Fibroblast of lung (primary cell): ENCODE results near the gene WARS2. TPM values are rescaled to one million over a fixed set of nuclear protein-coding genes. Genes with fewer than 3 reads are reported as not detected.

Experiments used
- DNase-seq, 2 donors: peaks; one replicate each; pipeline versions ENCODE4 v3.0.0 to v3.0.0-alpha.2; 2010; ENCODE audit warnings: low read depth in 2 of 2
- H2AFZ ChIP-seq: 2 replicates; pipeline ENCODE4 v1.5.1; 2012; ENCODE audit warnings: low read length, control low read depth, inconsistent platforms
- H3K27ac ChIP-seq: 2 replicates; pipeline ENCODE4 v1.5.1; 2011; ENCODE audit warnings: low read length, control low read depth; ENCODE audit not compliant: insufficient read depth
- H3K27me3 ChIP-seq: 2 replicates; pipeline ENCODE4 v1.5.1; 2011; ENCODE audit warnings: mild to moderate bottlenecking, low read length; ENCODE audit not compliant: control insufficient read depth, insufficient read depth
- H3K36me3 ChIP-seq: 2 replicates; pipeline ENCODE4 v1.5.1; 2011; ENCODE audit warnings: low read length; ENCODE audit not compliant: control insufficient read depth, insufficient read depth
- H3K4me1 ChIP-seq: 2 replicates; pipeline ENCODE4 v1.5.1; 2011; ENCODE audit warnings: low read length; ENCODE audit not compliant: control insufficient read depth, insufficient read depth; ENCODE audit errors: extremely low read depth
- H3K4me2 ChIP-seq: 2 replicates; pipeline ENCODE4 v1.5.1; 2011; ENCODE audit warnings: low read length, control low read depth; ENCODE audit not compliant: insufficient read depth; ENCODE audit errors: extremely low read depth
- H3K4me3 ChIP-seq, 4 experiments: fragments of 200-600 bp in 1 of 4; sonication (generic) in 1 of 4; replicated peaks in 1 of 4; 2 replicates each; pipeline ENCODE4 v1.5.1; 2011 to 2016; ENCODE audit warnings: low read length in 4 of 4, low read depth in 3 of 4, mild to moderate bottlenecking in 3 of 4, control low read depth in 2 of 4, inconsistent platforms in 1 of 4, mixed read lengths in 1 of 4; ENCODE audit not compliant: insufficient read depth in 1 of 4; ENCODE audit errors: control extremely low read depth in 1 of 4
- H3K79me2 ChIP-seq: 2 replicates; pipeline ENCODE4 v1.5.1; 2012; ENCODE audit warnings: mild to moderate bottlenecking, low read length, inconsistent platforms; ENCODE audit not compliant: control insufficient read depth, insufficient read depth
- H3K9ac ChIP-seq: 2 replicates; pipeline ENCODE4 v1.5.1; 2011; ENCODE audit warnings: mild to moderate bottlenecking, low read length, control low read depth; ENCODE audit not compliant: insufficient read depth
- H3K9me3 ChIP-seq: 2 replicates; pipeline ENCODE4 v1.5.1; 2012; ENCODE audit warnings: low read depth, low read length; ENCODE audit not compliant: control insufficient read depth, insufficient read depth
- H4K20me1 ChIP-seq: 2 replicates; pipeline ENCODE4 v1.5.1; 2011; ENCODE audit warnings: low read length; ENCODE audit not compliant: control insufficient read depth, insufficient read depth; ENCODE audit errors: extremely low read depth
- EZH2 ChIP-seq: IDR thresholded peaks from 2 replicates; pipeline ENCODE4 v1.5.1; 2012; ENCODE audit warnings: low read length, control low read depth, mild to moderate bottlenecking; ENCODE audit errors: missing control alignments
- polyA plus RNA-seq, 2 donors: library from polyadenylated mRNA; depleted of rRNA in 1 of 2; stranded (reverse) in 1 of 2; unstranded in 1 of 2; fragments of >200 nt; gene quantifications; 2 replicates each; pipeline ENCODE4 v1.2.1, GENCODE V29; 2011 to 2012; ENCODE audit warnings: missing spikeins in 1 of 2
- total RNA-seq: library from RNA; depleted of rRNA; stranded (reverse); fragments of >200 nt; gene quantifications from 2 replicates; pipeline ENCODE4 v1.2.1, GENCODE V29; 2014
- TF ChIP-seq, protein P1 (sequence below), 2 donors: IDR thresholded peaks in 1 of 2; conservative IDR thresholded peaks in 1 of 2; 1 replicate in 1 of 2; 2 replicates in 1 of 2; pipeline ENCODE4 v1.5.1; 2011 to 2012; ENCODE audit warnings: low read length in 2 of 2, control low read depth in 1 of 2, inconsistent platforms in 1 of 2, low read depth in 1 of 2, mild to moderate bottlenecking in 1 of 2

WARS2 gene
- total and polyA plus RNA-seq, 2 donors (not counting 1 experiment from before 2014, with no cell fraction given), result 13.3 to 20.3 TPM

DNA sequence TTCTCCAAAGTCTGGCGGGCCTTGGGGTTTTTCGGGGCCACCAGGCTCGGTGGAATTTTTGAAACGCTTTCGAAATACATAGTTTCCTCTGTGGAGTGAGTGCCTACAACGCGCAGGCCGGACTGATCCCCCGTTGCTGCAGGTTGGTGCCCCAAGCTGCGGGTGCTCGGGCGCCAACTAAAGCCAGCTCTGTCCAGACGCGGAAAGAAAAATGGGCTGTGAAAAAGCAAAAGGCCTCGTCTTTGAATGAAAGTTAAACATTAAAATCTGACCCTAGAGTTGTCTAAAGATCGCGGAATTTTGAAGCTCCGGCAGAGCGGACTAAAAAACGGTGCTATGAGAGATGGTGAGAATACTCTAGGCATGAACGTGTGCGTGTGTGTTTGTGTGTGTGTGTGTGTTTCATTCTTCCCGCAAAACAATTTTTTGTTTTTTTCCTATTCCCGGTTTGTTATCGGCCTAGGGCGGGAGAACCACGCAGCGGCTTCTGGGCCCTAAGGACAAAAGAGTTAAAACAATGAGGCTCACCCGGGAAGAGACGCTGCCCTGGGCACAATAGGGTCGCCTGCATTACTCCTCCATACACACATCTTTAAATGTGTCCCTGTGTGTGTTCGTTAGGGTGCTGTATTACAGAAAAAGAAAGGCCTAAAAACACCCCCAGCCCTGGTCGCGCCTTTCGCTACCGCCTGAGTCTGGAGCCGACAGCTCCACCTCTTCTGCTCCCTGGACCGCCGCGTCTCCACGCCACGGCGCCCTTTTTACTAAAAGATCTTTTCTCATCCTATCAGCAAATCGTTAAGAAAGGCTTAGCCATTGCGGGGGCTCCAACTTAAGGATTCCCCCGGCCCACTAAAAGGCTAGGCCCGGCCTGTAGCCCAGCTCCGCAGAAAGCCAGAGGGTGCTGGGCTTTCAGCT lies 155.5 kb downstream of the WARS2 start:
- DNase-seq, result no peak
- Histone ChIP-seq H2AFZ (no peak overlapping the region), H3K79me2 (no peaks in the 10 kb centered on the region), H3K4me1 (no peaks in the 10 kb centered on the region), H3K9me3 (no peaks in the 10 kb centered on the region), H3K9ac (no peak overlapping the region), H4K20me1 (no peaks in the 10 kb centered on the region), H3K4me3 (peak overlapping the region in 2 of 4 experiments; percentile 21 to 23), H3K4me2 (no peak overlapping the region), H3K27me3 (peaks cover 82% of the 10 kb centered on the region), H3K36me3 (no peaks in the 10 kb centered on the region), H3K27ac (no peak overlapping the region)
- no peak for TF ChIP-seq EZH2
- TF ChIP-seq, protein P1, sequence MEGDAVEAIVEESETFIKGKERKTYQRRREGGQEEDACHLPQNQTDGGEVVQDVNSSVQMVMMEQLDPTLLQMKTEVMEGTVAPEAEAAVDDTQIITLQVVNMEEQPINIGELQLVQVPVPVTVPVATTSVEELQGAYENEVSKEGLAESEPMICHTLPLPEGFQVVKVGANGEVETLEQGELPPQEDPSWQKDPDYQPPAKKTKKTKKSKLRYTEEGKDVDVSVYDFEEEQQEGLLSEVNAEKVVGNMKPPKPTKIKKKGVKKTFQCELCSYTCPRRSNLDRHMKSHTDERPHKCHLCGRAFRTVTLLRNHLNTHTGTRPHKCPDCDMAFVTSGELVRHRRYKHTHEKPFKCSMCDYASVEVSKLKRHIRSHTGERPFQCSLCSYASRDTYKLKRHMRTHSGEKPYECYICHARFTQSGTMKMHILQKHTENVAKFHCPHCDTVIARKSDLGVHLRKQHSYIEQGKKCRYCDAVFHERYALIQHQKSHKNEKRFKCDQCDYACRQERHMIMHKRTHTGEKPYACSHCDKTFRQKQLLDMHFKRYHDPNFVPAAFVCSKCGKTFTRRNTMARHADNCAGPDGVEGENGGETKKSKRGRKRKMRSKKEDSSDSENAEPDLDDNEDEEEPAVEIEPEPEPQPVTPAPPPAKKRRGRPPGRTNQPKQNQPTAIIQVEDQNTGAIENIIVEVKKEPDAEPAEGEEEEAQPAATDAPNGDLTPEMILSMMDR (conservative IDR thresholded peaks at IDR 0.05 in 1 of 2, IDR thresholded peaks at IDR 0.05 in 1 of 2; ENCODE audit: low read depth in 1 of 2, low read length in 2 of 2), result no peak

- peak overlapping the region; percentile 4 for H3K4me2 ChIP-seq
- H4K20me1 ChIP-seq, result no peaks in the 10 kb centered on the region
- H3K9me3 ChIP-seq, result no peaks in the 10 kb centered on the region
- peak in 1 of 2 donors; percentile 49 for DNase-seq
- no peak overlapping the region for H3K9ac ChIP-seq
- H2AFZ ChIP-seq, result no peak overlapping the region
- H3K4me3 ChIP-seq, result peak overlapping the region in 2 of 4 experiments; percentile 21 to 23
- H3K4me1 ChIP-seq, result no peaks in the 10 kb centered on the region
- peaks cover 82% of the 10 kb centered on the region for H3K27me3 ChIP-seq
- no peak for TF ChIP-seq EZH2
- TF ChIP-seq, protein P1 (conservative IDR thresholded peaks at IDR 0.05 in 1 of 2, IDR thresholded peaks at IDR 0.05 in 1 of 2; ENCODE audit: low read depth in 1 of 2, low read length in 2 of 2), result no peak
- H3K27ac ChIP-seq, result no peak overlapping the region
- H3K36me3 ChIP-seq, result no peaks in the 10 kb centered on the region
- H3K79me2 ChIP-seq, result no peaks in the 10 kb centered on the region
These were observed 156.2 kb downstream of the WARS2 start for GRCh38 chr1:118984086-118984721.

DNA sequence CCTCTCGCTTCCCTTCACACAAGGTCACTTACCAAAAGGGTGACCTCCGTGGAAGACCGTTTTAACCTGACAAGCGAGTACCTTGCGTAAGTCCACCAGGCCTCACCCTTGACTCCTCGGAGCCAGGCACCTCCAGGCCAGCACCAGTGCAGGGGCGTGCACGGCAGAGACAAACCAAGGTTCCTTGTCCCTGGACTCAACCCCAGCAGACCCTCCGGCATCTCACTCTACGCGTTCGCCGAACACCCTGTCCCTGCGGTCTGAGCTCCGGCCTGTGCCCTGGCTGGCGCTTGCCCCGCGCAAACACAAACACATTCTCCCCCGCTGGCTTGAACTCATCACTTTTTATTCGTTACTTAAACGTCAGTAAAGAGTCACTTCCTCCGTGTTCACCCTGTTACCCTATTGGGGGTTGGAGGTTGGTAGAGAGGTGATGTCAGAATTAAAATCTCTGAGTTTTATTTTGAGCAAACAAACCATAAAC lies 156.9 kb downstream of the WARS2 start:
- no peak overlapping the region for H3K27ac ChIP-seq
- DNase-seq, result no peak
- no peak overlapping the region for H3K4me3 ChIP-seq
- no peak overlapping the region for H3K9ac ChIP-seq
- no peak overlapping the region for H3K4me2 ChIP-seq
- H3K79me2 ChIP-seq, result no peaks in the 10 kb centered on the region
- TF ChIP-seq, protein P1 (conservative IDR thresholded peaks at IDR 0.05 in 1 of 2, IDR thresholded peaks at IDR 0.05 in 1 of 2; ENCODE audit: low read depth in 1 of 2, low read length in 2 of 2), result no peak
- TF ChIP-seq EZH2, result no peak
- H3K27me3 ChIP-seq, result peaks cover 83% of the 10 kb centered on the region
- H3K36me3 ChIP-seq, result no peaks in the 10 kb centered on the region
- no peaks in the 10 kb centered on the region for H3K4me1 ChIP-seq
- H2AFZ ChIP-seq, result no peak overlapping the region
- no peaks in the 10 kb centered on the region for H4K20me1 ChIP-seq
- no peaks in the 10 kb centered on the region for H3K9me3 ChIP-seq
